Upper lobe of left lung (tissue), 4 donors: Measurements from ENCODE around the gene PIM3.

Source experiments
- CTCF ChIP-seq, 6 experiments: fragments of 450-650 bp in 4 of 6; fragments of 200-600 bp in 2 of 6; sonication (generic) in 2 of 6; IDR thresholded peaks; one replicate each; pipeline ENCODE4 v1.5.1; 2016 to 2019; ENCODE audit warnings: antibody characterized with exemption in 6 of 6
- EP300 ChIP-seq, 4 donors: sonication (generic); formaldehyde crosslinking; IDR thresholded peaks; one replicate each; pipeline ENCODE4 v1.5.1; 2017; ENCODE audit warnings: antibody characterized with exemption in 4 of 4, control low read depth in 2 of 4
- POLR2A ChIP-seq, 4 donors: fragments of 450-650 bp; IDR thresholded peaks; one replicate each; pipeline ENCODE4 v1.5.1; 2016 to 2017; ENCODE audit warnings: antibody characterized with exemption in 4 of 4, mild to moderate bottlenecking in 2 of 4
- POLR2AphosphoS5 ChIP-seq, 2 donors: sonication (generic); formaldehyde crosslinking; IDR thresholded peaks; one replicate each; pipeline ENCODE4 v1.5.1; 2017; ENCODE audit warnings: antibody characterized with exemption in 2 of 2

GRCh38 chr22:49933236-49934159 is 27.1 kb upstream of the PIM3 start:
- TF ChIP-seq CTCF (IDR thresholded peaks at IDR 0.05) (no peak), EP300 (IDR thresholded peaks at IDR 0.05) (peak in 2 of 4 donors; percentile 13 to 19), POLR2A (IDR thresholded peaks at IDR 0.05) (no peak), POLR2AphosphoS5 (IDR thresholded peaks at IDR 0.05) (peak; percentile 38 to 49)
